ENCODE measurements around the gene ETV3. TPM values are rescaled to one million over a fixed set of nuclear protein-coding genes. Genes with fewer than 3 reads are reported as not detected.

Gene ETV3
- total RNA-seq, 6 experiments from 2014 or later, result 4.9 to 7.8 (median 6.5) TPM

- no peak for DNase-seq
- Histone ChIP-seq H3K27ac (no peak overlapping the region), H3K36me3 (no peaks in the 10 kb centered on the region), H3K27me3 (peaks cover 0 to 14% of the 10 kb centered on the region in 2 donors), H3K4me1 (peaks cover 0 to 4% (median 0%) of the 10 kb centered on the region in 4 donors), H3K4me3 (no peak overlapping the region), H3K9me3 (no peaks in the 10 kb centered on the region)
- intact Hi-C loops (cut with DNase I), result no loop called here
- no peak for TF ChIP-seq CTCF (IDR thresholded peaks at IDR 0.05)
- TF ChIP-seq POLR2A (IDR thresholded peaks at IDR 0.05), result no peak
- 60% methylated on average over 7 of the region's 19 CpGs for WGBS (ENCODE audit: insufficient coverage, low coverage, low lambda C conversion rate, missing lambda C conversion rate)
- ATAC-seq, result no peak
Measured at GRCh38 chr1:157111396-157112165, 26.6 kb downstream of the ETV3 start.

DNA sequence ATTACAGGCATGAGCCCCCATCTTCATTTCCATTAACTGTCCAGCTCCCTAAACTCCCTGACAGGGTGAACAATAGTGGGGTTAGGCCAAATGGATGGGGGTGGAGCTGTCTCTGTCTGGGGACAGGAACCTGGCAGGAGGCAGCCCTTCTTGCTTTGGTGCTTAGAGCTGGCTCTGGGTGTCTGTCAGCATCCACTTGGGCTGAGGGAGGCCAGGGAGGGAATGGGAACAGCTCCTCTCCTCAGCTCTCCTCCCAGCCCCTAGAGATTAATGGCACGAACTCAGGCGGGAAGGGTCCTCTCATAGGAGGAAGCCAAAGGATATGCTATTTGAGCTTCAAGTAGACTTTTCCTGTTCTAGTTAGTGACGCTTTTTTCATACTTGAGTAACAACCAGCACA lies 27.5 kb downstream of the ETV3 start:
- ATAC-seq (no peak), DNase-seq (no peak)
- TF ChIP-seq CTCF (IDR thresholded peaks at IDR 0.05) (no peak), POLR2A (IDR thresholded peaks at IDR 0.05) (no peak)
- no peaks in the 10 kb centered on the region for H3K36me3 ChIP-seq
- H3K9me3 ChIP-seq, result no peaks in the 10 kb centered on the region
- H3K4me1 ChIP-seq, result peaks cover 0 to 4% (median 0%) of the 10 kb centered on the region in 4 donors
- 86% methylated on average over 1 of the region's 3 CpGs for WGBS (ENCODE audit: insufficient coverage, low coverage, low lambda C conversion rate, missing lambda C conversion rate)
- intact Hi-C loops (cut with DNase I), result no loop called here
- peaks cover 0 to 14% of the 10 kb centered on the region in 2 donors for H3K27me3 ChIP-seq
- H3K27ac ChIP-seq, result no peak overlapping the region
- no peak overlapping the region for H3K4me3 ChIP-seq

DNA sequence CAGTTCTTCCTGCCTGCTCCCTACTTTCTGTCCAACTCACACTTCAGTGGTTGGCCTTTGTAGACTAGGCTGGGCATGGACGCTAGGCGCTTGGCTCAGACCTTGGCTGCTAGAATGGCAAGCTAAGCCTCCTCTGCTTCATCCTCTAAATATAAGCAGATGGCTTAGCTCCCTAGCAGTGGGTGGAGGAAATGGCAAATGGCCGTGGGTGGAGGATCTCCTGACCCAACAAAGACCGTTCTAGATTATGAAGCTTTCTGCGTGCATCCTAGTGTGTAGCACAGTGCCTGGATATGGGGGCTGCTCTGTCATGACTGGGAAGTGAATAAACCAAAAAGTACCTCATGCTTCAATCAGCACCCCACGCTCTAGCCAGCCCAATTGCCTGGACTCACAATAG lies 28.2 kb downstream of the ETV3 start:
- TF ChIP-seq POLR2A (IDR thresholded peaks at IDR 0.05) (no peak), CTCF (IDR thresholded peaks at IDR 0.05) (no peak)
- peaks cover 0 to 14% of the 10 kb centered on the region in 2 donors for H3K27me3 ChIP-seq

GRCh38 chr1:157108448-157108847 lies 29.7 kb downstream of the ETV3 start:
- Histone ChIP-seq H3K27me3 (peaks cover 0 to 14% of the 10 kb centered on the region in 2 donors), H3K4me3 (no peak overlapping the region), H3K9me3 (no peaks in the 10 kb centered on the region), H3K27ac (no peak overlapping the region), H3K4me1 (no peaks in the 10 kb centered on the region), H3K36me3 (no peaks in the 10 kb centered on the region)
- 41% methylated on average over 6 of the region's 6 CpGs for WGBS (ENCODE audit: insufficient coverage, low coverage, low lambda C conversion rate, missing lambda C conversion rate)
- intact Hi-C loops (cut with DNase I), result no loop called here
- no peak for TF ChIP-seq POLR2A (IDR thresholded peaks at IDR 0.05)
- no peak for ATAC-seq
- no peak for DNase-seq

More for the DNA sequence above, 28.2 kb downstream of the ETV3 start:
- DNase-seq (no peak), ATAC-seq (no peak)
- no peak overlapping the region for H3K4me3 ChIP-seq
- intact Hi-C loops (cut with DNase I), result no loop called here
- peaks cover 0 to 4% (median 0%) of the 10 kb centered on the region in 4 donors for H3K4me1 ChIP-seq
- no peak overlapping the region for H3K27ac ChIP-seq
- 52% methylated on average over 5 of the region's 6 CpGs for WGBS (ENCODE audit: insufficient coverage, low coverage, low lambda C conversion rate, missing lambda C conversion rate)
- H3K9me3 ChIP-seq, result no peaks in the 10 kb centered on the region
- H3K36me3 ChIP-seq, result no peaks in the 10 kb centered on the region

DNA sequence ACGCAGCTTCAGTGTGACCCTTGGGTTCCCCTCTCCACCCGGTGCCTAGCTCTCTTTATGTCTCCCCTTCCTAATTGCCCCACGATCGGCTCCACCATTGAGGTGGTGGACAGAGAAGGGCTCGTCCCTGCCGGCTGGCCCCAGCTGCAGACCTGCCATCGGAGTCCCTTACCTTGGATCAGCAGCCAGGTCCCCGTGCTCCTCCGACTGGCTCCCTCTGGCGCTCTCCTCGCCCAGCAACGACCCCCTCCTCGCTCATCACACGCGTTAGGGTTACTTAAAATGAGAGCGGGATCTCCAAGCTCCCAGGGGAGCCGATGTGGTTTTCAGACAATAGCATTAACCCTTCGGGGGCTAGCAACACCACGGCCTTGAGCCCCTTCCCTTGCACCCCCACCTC lies 30.5 kb downstream of the ETV3 start:
- Histone ChIP-seq H3K9me3 (no peaks in the 10 kb centered on the region), H3K4me3 (no peak overlapping the region), H3K27me3 (peaks cover 0 to 14% of the 10 kb centered on the region in 2 donors), H3K27ac (no peak overlapping the region), H3K36me3 (no peaks in the 10 kb centered on the region), H3K4me1 (no peaks in the 10 kb centered on the region)
- no peak for DNase-seq
- WGBS (ENCODE audit: insufficient coverage, low coverage, low lambda C conversion rate, missing lambda C conversion rate), result 31% methylated on average over 11 of the region's 19 CpGs
- intact Hi-C loops (cut with DNase I), result no loop called here
- TF ChIP-seq CTCF (IDR thresholded peaks at IDR 0.05), result no peak
- TF ChIP-seq POLR2A (IDR thresholded peaks at IDR 0.05), result no peak
- ATAC-seq, result no peak
